ENCODE data around the gene CCDC3. TPM values are rescaled to one million over a fixed set of nuclear protein-coding genes. Genes with fewer than 3 reads are reported as not detected.

The CCDC3 gene
- total RNA-seq, 4 donors from 2014 or later = 27.8 to 108 (median 74.6) TPM

- no peak for DNase-seq (ENCODE audit: low spot score in 2 of 2)
- TF ChIP-seq POLR2A (IDR thresholded peaks at IDR 0.05) = no peak
- no peak for TF ChIP-seq CTCF (IDR thresholded peaks at IDR 0.05)
- intact Hi-C loops (cut with DNase I; ENCODE audit: low total_unique reads) = no loop called here
- no peak overlapping the region for H3K4me3 ChIP-seq (ENCODE audit: low read depth, poor library complexity, severe bottlenecking)
- 64 to 69% methylated on average over 5 of the region's 5 CpGs for WGBS, 2 donors
These were observed 25.4 kb upstream of the CCDC3 start for GRCh38 chr10:13026873-13027272.

GRCh38 chr10:13023754-13024153, 22.2 kb upstream of the CCDC3 start:
- intact Hi-C loops (cut with DNase I; ENCODE audit: low total_unique reads) = no loop called here
- no peak for DNase-seq (ENCODE audit: low spot score in 2 of 2)
- WGBS, 2 donors = 80 to 88% methylated on average over 2 of the region's 2 CpGs
- TF ChIP-seq CTCF (IDR thresholded peaks at IDR 0.05) (no peak), POLR2A (IDR thresholded peaks at IDR 0.05) (no peak)
- no peak overlapping the region for H3K4me3 ChIP-seq (ENCODE audit: low read depth, poor library complexity, severe bottlenecking)

GRCh38 chr10:13019280-13019679, 17.8 kb upstream of the CCDC3 start:
- WGBS, 2 donors = 76 to 81% methylated on average over 8 of the region's 8 CpGs
- no peak for TF ChIP-seq CTCF (IDR thresholded peaks at IDR 0.05)
- no peak for TF ChIP-seq POLR2A (IDR thresholded peaks at IDR 0.05)
- DNase-seq (ENCODE audit: low spot score in 2 of 2) = no peak
- no peak overlapping the region for H3K4me3 ChIP-seq (ENCODE audit: low read depth, poor library complexity, severe bottlenecking)
- intact Hi-C loops (cut with DNase I; ENCODE audit: low total_unique reads) = no loop called here

- no peak for DNase-seq (ENCODE audit: low spot score in 2 of 2)
- no peak overlapping the region for H3K4me3 ChIP-seq (ENCODE audit: low read depth, poor library complexity, severe bottlenecking)
- TF ChIP-seq CTCF (IDR thresholded peaks at IDR 0.05) (no peak), POLR2A (IDR thresholded peaks at IDR 0.05) (no peak)
- WGBS, 2 donors = 59 to 69% methylated on average over 3 of the region's 3 CpGs
- intact Hi-C loops (cut with DNase I; ENCODE audit: low total_unique reads) = no loop called here
These were observed 16.7 kb upstream of the CCDC3 start for GRCh38 chr10:13018171-13018570.

- intact Hi-C loops (cut with DNase I; ENCODE audit: low total_unique reads) = no loop called here
- WGBS, 2 donors = 94% methylated on average over 10 of the region's 10 CpGs
These were observed 15.4 kb upstream of the CCDC3 start for GRCh38 chr10:13016886-13017285.

More at GRCh38 chr10:13016886-13017285, 15.4 kb upstream of the CCDC3 start:
- H3K4me3 ChIP-seq (ENCODE audit: low read depth, poor library complexity, severe bottlenecking) = no peak overlapping the region
- no peak for DNase-seq (ENCODE audit: low spot score in 2 of 2)
- no peak for TF ChIP-seq POLR2A (IDR thresholded peaks at IDR 0.05)
- no peak for TF ChIP-seq CTCF (IDR thresholded peaks at IDR 0.05)
